Activated T-cell treated with anti-CD3 and anti-CD28 coated beads for 24 hours (primary cell): ENCODE results near the gene NEUROG1.

Source experiments
- DNase-seq: peaks from one replicate; pipeline ENCODE4 v3.0.0-alpha.2; 2020; ENCODE audit warnings: low read depth

Gene NEUROG1

GRCh38 chr5:135564331-135564730, 28.6 kb upstream of the NEUROG1 start:
- no peak for DNase-seq

DNA sequence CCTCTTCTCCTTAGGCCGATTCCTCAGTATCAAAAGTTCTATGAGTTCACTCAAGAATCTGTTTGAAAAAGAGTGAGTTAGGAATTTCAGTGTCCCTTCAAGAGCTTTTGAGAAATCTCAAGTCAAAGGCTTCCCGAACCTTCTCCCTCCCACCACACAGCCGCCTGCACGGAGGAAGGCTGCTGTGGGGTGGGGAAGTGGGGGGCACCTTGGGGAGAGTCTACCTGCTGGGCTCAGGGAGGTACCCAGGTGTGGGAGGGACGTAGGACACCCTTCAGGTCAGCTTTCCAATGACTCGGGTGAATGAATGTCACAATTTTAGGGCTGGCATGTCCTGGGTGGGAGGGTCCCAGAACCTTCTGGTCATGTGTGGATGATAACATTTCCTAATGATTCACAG, 25.5 kb upstream of the NEUROG1 start:
- DNase-seq: no peak

GRCh38 chr5:135560858-135561257, 25.1 kb upstream of the NEUROG1 start:
- DNase-seq: peak; percentile 68

DNA sequence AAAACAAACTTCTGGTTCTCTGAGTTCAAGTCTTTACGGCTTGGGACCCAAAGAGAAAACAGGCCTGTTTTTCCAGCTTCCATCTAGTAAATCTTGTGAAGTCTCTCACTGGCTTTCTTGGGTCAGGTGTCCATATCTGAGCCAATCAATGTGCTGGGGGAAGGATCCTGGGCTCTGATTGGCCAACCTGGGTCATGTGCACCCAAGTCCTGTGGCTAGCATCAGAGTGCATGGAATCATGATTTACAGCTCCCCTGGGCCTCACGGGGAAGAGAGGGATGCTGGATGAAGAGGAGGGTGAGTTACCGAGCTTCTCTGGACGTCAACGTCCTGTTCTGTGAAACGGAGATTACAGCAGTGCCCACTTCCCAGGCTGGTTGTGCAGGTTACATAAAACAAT, 23.6 kb upstream of the NEUROG1 start:
- DNase-seq: no peak

GRCh38 chr5:135557076-135557838, 21.5 kb upstream of the NEUROG1 start:
- DNase-seq: no peak

DNA sequence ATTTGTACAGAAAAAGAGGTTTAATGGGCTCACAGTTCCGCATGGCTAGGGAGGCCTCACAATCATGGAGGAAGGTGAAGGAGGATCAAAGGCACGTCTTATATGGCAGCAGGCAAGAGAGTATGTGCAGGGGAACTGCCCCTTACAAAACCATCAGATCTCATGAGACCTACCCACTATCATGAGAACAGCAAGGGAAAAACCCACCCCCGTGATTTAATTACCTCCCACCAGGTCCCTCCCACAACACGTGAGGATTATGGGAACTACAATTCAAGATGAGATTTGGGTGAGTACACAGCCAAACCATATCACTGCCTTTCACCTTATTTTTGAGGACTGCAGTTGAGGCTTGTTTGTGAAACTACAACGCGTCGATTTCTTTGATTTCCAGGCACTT, 20.9 kb upstream of the NEUROG1 start:
- DNase-seq: no peak

DNA sequence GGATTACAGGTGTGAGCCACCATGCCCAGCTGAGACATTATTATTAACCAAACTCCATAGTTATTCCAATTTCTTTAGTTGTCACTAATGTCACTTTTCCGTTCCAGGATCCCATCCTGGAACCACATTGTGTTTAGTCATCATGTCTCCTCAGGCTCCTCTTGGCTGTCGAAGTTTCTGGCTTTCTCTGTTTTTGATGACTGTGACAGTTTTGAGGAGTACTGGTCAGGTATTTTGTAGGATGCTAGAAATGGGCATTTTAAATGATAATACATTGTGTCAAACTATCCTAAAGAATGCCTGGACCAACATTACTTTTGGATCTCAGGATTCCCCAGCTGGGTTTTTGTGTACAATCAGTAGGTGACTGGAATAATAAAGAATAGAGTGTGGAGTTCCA, 19.8 kb upstream of the NEUROG1 start:
- DNase-seq: no peak

- DNase-seq: no peak
These were observed 18.1 kb upstream of the NEUROG1 start for GRCh38 chr5:135553688-135554462.

DNA sequence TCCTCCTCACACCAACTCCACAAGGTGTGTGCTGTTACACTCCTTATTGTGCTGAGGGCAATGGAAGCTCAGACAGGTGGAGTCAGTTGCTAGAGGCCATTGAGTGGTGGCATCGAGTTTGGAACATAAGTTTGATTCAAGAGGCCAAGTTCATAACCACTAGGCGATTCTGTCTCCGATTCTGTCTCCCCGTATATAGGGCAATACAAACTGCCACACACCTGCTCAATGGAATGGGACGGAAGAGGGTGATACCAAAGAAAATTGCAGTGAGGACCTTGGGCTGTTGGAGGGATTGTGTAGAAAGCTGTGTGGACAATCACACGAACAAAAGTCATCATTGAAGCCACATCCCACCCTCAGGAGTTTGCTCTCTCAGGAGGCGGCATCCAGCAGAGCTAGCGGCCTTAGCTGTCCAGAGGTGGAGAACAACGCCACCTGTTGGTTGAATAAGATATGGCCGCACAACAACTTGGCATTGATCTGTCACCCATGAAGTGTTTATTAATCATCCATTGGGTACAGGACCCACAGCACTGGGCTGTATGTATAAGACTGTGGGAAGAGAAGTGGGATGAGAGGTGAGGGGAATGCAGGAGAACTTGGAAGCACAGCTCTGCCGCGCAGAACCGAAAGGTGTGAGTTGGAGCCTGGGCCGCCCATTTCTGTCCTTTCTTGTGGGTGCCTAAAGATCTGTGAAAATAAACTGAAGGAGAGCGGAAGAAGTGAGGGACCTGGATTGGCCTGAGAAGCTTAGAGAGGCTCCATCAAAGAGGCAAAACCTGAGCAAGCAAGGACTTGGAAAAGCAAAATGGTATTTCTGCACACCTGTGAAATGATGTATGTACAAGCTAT, 16.1 kb upstream of the NEUROG1 start:
- peak; percentile 47 for DNase-seq

DNA sequence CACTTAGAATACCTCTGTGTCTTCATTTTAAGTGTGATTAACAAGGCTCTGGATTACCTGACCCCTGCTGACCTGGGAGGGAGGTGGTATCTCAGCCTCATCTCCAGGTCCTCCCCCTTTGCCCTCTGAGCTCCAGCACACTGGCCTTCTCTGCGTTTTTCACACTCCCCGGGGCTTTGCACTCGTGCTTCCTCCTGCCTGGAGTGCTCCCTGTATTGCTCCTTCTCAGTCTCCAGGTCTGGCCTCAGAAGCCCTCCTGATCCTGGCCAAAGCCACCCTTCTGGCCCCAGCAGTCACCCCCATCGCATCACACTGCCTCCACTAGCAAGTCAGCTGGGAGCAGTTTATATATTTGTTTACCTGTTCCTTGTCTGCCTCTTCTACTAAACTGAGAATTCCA, 13.6 kb upstream of the NEUROG1 start:
- DNase-seq: no peak

DNA sequence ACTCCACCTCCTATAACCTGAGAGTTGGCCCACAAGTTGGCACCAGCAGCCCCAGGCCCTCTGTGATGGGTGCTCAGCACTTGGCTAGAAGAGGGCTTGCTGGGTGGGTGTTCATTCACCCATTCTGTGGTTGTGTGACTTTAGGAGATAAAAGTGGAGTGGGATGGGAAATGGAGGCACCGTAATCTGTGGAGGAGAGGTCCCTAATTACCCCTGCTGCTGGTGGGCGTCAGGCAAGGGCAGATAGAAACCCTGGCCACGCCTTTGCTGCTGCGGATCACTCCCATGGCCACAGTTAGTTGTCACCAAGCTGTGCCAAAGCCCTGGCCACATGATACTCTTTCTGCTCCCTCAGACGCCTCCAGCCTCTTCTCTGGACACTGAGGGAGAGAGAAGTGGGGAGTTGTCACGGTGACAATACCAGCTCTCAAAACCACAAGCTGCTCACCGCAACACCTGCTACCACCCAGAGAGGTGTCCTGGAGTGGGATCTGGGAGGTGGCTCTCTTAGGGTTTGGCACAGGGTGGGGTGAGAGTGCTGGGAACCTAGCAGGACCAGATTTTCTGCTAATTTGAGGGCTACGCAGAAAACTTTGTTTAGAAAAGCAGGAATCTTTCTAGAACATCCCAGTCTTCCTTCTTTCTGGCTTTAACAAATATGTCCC, 12.0 kb upstream of the NEUROG1 start:
- no peak for DNase-seq

DNA sequence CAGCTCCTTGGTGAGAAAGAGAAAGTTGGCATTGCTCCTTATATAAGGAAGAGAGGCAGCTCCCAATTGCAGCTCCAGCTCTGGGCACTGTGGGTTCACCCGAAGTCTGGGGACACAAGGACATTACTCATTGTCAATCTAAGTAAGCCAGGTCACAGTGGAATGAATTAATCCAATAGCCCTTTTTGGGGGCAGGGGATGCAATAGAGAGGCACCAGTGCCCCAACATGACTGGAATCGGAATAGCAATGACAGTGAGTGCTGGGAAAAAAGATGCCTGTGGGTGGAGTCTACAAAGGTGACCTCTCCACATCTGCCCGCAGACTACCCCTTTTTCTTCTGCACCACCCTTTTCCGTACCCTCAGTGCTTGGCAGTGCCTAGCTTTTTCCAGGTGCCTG, 11.1 kb upstream of the NEUROG1 start:
- no peak for DNase-seq

- DNase-seq: no peak
These were observed 10.3 kb upstream of the NEUROG1 start for GRCh38 chr5:135546101-135546500.

DNA sequence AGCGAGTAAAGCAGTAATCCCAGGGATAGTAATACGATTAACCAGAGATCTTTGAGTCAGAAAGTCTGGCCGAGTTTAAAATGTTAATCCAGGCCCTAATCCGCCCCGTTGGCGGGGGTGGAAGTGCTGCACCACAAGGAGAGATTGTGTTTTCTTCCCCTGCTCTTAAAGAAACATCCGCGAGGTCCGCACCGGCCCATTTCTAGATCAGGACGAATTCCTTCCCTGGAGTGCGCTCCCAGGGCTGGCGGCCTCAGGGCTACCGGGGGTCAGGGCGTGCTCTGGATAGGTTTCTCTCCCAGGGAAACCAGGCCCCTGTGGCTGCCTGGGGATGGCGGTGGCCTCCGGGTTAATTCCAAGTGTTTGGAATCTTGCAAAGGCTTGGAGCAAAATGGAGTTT, 9.3 kb upstream of the NEUROG1 start:
- no peak for DNase-seq

DNA sequence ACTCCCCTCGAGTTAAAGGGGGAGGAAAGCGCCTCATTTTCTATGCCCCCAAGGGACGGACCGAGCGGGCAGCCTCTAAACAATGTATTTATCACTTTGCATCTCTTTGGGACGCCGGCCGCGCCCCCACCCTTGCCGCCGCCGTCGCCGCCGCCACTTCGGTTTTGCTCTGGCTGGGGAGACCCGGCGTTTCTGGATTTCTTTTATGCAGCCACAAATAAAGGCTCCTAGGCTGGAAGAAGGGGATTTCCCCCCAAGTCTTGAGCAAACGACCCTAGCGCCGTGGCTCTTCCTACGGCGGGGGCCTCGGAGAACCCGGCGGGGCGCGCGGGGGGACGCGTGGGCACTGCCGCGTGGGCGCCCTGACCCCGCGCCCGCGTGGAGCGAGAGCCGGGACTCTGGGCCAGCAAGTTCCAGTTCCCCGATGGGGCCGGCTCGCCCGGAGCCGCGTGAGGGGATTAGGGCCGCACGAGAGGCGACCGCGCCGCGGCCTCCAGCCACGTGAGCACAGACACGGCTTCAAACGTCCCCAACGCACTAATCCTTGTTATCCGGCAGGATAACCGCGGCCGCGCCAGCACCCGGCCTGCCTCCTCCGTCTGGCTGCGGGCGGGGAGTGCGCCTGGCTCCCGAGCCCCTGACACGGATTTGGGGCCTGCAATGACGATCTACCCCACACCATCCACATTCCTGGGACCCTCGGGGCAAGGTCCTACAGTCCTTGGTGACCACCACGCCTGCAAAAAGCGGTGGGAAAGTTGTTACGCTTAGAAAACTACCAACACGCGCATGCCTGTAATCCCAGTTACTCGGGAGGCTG, 7.9 kb upstream of the NEUROG1 start:
- DNase-seq: no peak

DNA sequence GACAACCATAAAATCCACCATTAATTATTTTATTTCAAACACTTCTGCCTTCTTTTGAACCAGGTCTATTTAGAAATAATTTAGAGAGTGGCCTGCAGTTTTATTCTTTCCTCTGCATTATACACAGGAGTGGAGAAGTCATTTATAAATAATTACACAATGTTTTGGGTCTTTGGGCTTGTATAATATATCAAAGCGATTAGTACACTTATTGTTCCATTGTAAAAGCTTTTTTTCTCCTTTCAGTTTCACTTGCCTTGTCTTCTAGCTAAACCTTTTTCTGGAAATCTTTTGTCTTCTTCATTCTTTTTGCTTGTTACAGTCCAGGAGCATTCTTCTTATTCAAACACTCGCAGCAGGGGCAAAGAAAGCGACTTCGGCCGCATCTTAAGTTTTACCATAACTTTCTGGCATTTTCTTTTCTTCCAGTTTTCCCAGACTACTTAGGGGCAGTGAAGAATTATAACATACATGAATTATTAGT, 7.3 kb upstream of the NEUROG1 start:
- no peak for DNase-seq

- DNase-seq: no peak
These were observed 6.2 kb upstream of the NEUROG1 start for GRCh38 chr5:135541807-135542502.

DNA sequence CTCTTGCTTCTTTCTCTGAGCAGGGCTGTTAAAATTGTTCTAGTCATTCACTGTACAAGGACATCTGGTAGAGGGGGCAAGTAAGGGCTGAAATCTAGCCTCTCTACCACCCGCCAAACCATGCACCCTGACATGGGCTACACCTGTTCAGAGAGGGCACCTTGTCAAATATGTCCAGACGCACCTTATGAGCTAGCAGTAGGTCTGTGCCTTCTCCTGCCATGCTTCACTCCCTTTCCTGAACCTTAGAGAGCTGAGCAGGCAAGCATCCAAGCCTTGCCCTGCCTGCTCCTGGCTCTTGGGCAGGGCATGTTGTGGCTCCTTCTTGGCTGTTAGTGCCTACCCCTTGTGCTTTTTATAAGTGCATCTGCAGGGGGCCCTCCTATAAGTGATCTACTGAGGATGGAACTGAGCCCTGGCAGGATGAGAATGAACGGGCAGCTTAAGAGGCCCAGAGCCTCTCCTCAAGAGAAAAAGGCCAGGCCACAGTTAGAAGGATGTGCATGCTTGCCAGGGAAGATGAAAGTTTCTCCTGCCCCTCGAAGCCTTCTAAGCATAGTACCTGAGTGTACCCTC, 3.8 kb upstream of the NEUROG1 start:
- no peak for DNase-seq

GRCh38 chr5:135538261-135538660, 2.5 kb upstream of the NEUROG1 start:
- no peak for DNase-seq

- DNase-seq: no peak
These were observed 2.0 kb upstream of the NEUROG1 start for GRCh38 chr5:135537745-135538144.
